ENCODE measurements around the gene STK32C. TPM values are rescaled to one million over a fixed set of nuclear protein-coding genes. Genes with fewer than 3 reads are reported as not detected.

STK32C gene
- total RNA-seq, 4 donors from 2014 or later = 5.0 to 8.9 (median 8.1) TPM

DNA sequence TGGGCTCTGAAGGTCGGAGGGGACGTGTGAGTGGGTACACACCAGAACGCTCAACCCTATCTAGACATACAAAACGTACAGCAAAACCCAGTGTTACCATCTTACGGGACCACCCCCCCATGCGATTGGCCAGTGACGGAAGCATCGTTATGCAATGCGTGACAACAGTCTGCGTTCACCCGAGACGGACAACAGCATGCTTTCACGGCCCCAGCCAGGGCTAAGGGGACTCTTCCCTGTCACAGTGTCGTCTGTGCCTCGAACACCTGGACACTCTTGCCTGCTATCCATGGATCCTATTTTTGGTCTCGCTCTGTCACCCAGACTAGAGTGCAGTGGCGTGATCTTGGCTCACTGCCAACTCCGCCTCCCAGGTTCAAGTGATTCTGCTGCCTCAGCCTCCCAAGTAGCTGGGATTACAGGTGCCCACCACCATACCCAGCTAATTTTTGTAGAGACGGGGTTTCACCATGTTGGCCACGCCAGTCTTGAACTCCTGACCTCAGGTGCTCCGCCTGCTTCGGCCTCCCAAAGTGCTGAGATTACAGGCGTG, 97.7 kb downstream of the STK32C start:
- no peak for ATAC-seq (ENCODE audit: low FRiP score)

DNA sequence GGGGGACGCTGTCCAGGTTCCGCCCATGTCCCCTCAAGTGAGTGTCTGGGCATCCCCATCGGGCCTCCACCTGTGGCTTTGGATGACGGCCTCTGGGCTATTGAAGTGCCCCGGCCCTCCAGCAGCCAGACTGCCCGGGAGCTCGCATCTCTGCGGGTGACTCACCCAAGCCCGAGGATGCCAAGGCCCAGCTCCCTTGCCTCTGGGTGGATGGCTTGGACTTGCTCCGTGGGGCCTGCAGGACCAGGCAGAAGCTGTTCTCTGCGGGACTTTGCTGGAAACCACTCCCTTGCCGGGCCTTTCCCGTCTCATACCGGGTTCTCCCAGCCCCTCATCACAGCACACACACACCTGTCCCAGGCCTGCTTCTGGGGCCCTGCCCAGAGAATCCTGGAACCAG, 98.6 kb downstream of the STK32C start:
- TF ChIP-seq, protein P1, sequence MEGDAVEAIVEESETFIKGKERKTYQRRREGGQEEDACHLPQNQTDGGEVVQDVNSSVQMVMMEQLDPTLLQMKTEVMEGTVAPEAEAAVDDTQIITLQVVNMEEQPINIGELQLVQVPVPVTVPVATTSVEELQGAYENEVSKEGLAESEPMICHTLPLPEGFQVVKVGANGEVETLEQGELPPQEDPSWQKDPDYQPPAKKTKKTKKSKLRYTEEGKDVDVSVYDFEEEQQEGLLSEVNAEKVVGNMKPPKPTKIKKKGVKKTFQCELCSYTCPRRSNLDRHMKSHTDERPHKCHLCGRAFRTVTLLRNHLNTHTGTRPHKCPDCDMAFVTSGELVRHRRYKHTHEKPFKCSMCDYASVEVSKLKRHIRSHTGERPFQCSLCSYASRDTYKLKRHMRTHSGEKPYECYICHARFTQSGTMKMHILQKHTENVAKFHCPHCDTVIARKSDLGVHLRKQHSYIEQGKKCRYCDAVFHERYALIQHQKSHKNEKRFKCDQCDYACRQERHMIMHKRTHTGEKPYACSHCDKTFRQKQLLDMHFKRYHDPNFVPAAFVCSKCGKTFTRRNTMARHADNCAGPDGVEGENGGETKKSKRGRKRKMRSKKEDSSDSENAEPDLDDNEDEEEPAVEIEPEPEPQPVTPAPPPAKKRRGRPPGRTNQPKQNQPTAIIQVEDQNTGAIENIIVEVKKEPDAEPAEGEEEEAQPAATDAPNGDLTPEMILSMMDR (IDR thresholded peaks at IDR 0.05) = no peak
- DNase-seq (ENCODE audit: low spot score) (no peak), ATAC-seq (ENCODE audit: low FRiP score) (no peak)

More for the DNA sequence above, 97.7 kb downstream of the STK32C start:
- DNase-seq (ENCODE audit: low spot score) = no peak
- TF ChIP-seq, protein P1 (IDR thresholded peaks at IDR 0.05) = no peak

DNA sequence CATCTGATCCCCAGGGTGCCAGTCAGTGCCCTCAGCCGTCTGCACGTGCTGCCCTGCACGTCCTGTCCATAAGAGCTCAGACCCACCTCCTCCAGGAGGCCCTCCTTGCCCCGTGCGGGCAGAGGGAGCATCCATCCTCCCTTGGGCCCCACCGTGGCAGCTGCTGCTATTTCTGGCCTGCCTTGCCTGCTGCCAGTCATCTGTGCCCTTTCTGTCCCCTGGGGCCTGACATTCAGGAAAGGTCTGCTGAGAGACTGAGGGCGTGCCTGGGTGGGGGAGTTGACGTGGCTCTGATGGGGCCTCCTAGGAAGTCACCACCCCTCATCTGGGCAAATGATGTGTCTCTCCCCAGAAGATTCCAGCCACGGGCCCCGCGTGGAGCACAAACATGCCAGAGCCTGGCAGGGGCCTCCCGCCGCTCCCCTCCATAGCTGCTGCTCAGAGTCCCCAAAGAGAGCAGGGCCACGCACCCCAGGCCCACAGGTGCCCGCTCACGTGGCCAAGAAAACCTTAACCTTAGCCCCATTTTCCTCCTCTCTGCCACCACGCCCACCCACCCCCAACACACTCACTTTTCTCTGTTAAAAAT, 99.2 kb downstream of the STK32C start:
- TF ChIP-seq, protein P1 (IDR thresholded peaks at IDR 0.05) = no peak
- DNase-seq (ENCODE audit: low spot score) (no peak), ATAC-seq (ENCODE audit: low FRiP score) (no peak)

DNA sequence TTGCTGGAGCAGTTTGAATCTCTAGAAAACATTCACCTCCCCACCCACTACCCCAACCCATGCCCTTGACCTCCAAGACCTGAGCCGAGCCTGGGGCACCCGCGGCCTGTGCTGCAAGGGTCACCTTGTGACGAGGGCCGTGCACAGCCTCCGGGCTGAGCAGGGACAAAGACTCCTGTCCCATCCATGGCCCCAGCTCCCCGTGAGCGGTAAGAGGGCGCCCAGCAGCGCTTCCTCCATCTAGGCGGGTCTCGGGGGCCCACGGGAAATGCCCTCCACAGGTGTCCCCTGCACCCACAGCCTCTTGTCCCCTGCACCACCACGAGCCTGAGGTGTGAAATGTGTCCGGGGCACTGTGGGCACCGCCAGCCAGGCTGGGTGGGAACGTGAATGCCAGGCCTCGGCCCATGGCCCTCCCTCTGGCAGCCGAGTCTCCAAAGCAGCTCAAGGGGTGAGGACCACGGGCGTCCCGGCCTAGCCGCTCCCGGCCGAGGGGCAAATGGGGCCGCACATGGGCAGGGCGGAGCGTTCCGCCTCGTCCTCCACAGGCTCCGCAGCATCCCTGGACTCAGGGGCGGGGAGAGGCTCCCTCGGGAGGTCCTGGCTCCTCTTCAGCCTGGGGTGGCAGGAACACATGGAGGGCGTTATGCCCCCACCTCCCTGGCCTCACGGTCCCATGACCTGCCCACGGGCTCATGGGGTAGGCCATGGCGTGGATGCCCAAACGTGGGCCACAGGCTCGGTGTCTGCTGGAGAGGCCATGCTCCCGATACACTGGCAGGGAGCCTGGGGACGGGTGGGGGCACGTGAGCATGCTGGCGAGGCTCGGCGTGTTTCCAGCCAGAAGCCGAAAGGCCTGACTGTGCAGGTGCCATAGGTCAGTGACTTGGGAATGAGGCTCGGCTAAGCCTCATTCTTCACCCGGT, 100.0 kb downstream of the STK32C start:
- TF ChIP-seq, protein P1 (IDR thresholded peaks at IDR 0.05) = no peak
- no peak for ATAC-seq (ENCODE audit: low FRiP score)

DNA sequence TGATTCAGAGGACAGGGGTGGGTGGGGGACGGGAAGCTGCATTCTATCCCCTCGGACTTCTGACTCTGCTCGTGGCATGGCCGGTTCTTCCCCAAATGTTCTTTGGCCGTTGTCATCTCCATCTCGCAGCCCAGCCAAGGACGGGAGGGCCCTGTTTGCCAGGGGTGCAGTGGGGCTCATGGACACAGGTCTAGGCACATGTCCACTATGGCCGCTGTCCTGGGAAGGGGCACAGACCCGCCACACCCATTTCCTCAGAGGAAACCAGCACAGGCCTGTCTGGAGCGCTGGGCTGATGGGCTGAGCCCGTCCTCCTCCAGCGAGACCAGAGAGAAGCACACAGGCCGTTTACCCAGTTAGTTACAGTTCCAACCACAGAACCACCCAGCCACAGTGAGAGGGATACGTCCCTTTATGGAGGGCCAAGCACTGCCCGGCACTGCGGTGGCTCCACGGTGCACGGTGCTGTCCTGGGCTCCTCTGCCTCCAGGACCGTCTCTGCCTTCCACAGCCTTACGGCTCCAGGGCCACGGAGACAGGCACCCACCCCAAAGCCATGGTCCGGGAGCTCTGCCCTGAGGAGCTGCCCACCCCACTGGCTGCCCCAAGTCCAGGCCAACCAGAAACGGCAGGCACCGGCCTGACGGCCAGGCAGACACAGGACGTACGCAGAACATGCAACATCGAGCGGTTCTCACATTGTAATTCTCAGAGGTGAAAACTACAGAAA, 100.8 kb downstream of the STK32C start:
- ATAC-seq (ENCODE audit: low FRiP score) (no peak), DNase-seq (ENCODE audit: low spot score) (no peak)
- TF ChIP-seq, protein P1 (IDR thresholded peaks at IDR 0.05) = no peak

More for the DNA sequence above, 100.0 kb downstream of the STK32C start:
- DNase-seq (ENCODE audit: low spot score) = no peak

DNA sequence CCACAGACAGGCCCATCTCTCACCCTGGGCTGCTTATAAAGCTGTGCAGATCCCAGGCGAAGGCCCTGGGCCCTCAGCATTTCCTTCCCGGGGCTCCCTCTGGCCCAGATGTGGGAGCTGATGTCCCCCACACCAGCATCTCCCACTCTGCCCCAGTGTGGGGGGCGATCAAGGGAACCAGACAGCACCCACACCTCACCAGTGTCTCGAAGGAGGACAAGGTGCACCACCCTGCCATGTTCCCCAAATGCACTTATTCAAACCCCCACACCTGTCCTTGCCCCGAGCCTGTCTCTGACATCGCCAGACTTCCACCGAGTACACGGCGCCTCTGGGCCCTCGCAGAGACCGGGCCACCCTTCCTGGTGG, 101.4 kb downstream of the STK32C start:
- no peak for ATAC-seq (ENCODE audit: low FRiP score)
- no peak for DNase-seq (ENCODE audit: low spot score)
- TF ChIP-seq, protein P1 (IDR thresholded peaks at IDR 0.05) = no peak

Measured in omental fat pad (tissue), 4 donors.